ENCODE measurements around the gene CD7. TPM values are rescaled to one million over a fixed set of nuclear protein-coding genes. Genes with fewer than 3 reads are reported as not detected.

The CD7 gene
- total RNA-seq, 1 donor from 2014 or later, result 2.5 TPM

- ATAC-seq (no peak), DNase-seq (ENCODE audit: low spot score) (no peak)
- intact Hi-C loops (cut with DNase I), result loop anchor here (5.0 to 10.0 kb wide), 3 partner anchors 82 to 275 kb away; no protein-coding TSS in a partner anchor
Observed at GRCh38 chr17:82319619-82320062, 2.2 kb upstream of the CD7 start.

- intact Hi-C loops (cut with DNase I), result loop anchor here (10.0 kb wide), 1 partner anchor 274 kb away; no protein-coding TSS in a partner anchor
- ATAC-seq (no peak), DNase-seq (ENCODE audit: low spot score) (no peak)
Observed at GRCh38 chr17:82318772-82319606, 1.6 kb upstream of the CD7 start.

- no peak for DNase-seq (ENCODE audit: low spot score)
- intact Hi-C loops (cut with DNase I), result loop anchor here (10.0 kb wide), 1 partner anchor 273 kb away; no protein-coding TSS in a partner anchor
- no peak for ATAC-seq
Observed at GRCh38 chr17:82318169-82318498, 726 bp upstream of the CD7 start.

- intact Hi-C loops (cut with DNase I), result loop anchor here (10.0 kb wide), 1 partner anchor 272 kb away; no protein-coding TSS in a partner anchor
- DNase-seq (ENCODE audit: low spot score) (no peak), ATAC-seq (no peak)
Observed at GRCh38 chr17:82316651-82317393, 586 bp downstream of the CD7 start.

- ATAC-seq (peak; percentile 30), DNase-seq (ENCODE audit: low spot score) (no peak)
- intact Hi-C loops (cut with DNase I), result loop anchor here (10.0 kb wide), 1 partner anchor 271 kb away; no protein-coding TSS in a partner anchor
Observed at GRCh38 chr17:82315703-82316358, 1.6 kb downstream of the CD7 start.

GRCh38 chr17:82314727-82315605 lies 2.4 kb downstream of the CD7 start:
- DNase-seq (ENCODE audit: low spot score), result no peak
- ATAC-seq, result no peak

GRCh38 chr17:82314012-82314726 lies 3.2 kb downstream of the CD7 start:
- no peak for DNase-seq (ENCODE audit: low spot score)
- ATAC-seq, result no peak
- intact Hi-C loops (cut with DNase I), result loop anchor here (10.0 kb wide), 1 partner anchor 269 kb away; no protein-coding TSS in a partner anchor

More at GRCh38 chr17:82314727-82315605, 2.4 kb downstream of the CD7 start:
- intact Hi-C loops (cut with DNase I), result loop anchor here (10.0 kb wide), 1 partner anchor 270 kb away; no protein-coding TSS in a partner anchor

GRCh38 chr17:82313195-82314011 lies 4.0 kb downstream of the CD7 start:
- intact Hi-C loops (cut with DNase I), result loop anchor here (10.0 kb wide), 1 partner anchor 269 kb away; no protein-coding TSS in a partner anchor
- no peak for DNase-seq (ENCODE audit: low spot score)
- ATAC-seq, result no peak

GRCh38 chr17:82311971-82312370 lies 5.4 kb downstream of the CD7 start:
- intact Hi-C loops (cut with DNase I), result loop anchor here (10.0 kb wide), 1 partner anchor 267 kb away; no protein-coding TSS in a partner anchor
- ATAC-seq, result no peak
- no peak for DNase-seq (ENCODE audit: low spot score)

GRCh38 chr17:82310877-82311276 lies 6.5 kb downstream of the CD7 start:
- intact Hi-C loops (cut with DNase I), result loop anchor here (10.0 kb wide), 1 partner anchor 266 kb away; no protein-coding TSS in a partner anchor
- no peak for DNase-seq (ENCODE audit: low spot score)
- no peak for ATAC-seq

GRCh38 chr17:82309656-82310570 lies 7.5 kb downstream of the CD7 start:
- DNase-seq (ENCODE audit: low spot score), result no peak
- no peak for ATAC-seq
- intact Hi-C loops (cut with DNase I), result loop anchor here (10.0 kb wide), 1 partner anchor 265 kb away; no protein-coding TSS in a partner anchor

- intact Hi-C loops (cut with DNase I), result no loop called here
- DNase-seq (ENCODE audit: low spot score) (no peak), ATAC-seq (peak; percentile 25)
Observed at GRCh38 chr17:82305727-82306300, 11.6 kb downstream of the CD7 start.

GRCh38 chr17:82304826-82305726 lies 12.3 kb downstream of the CD7 start:
- intact Hi-C loops (cut with DNase I), result no loop called here
- no peak for DNase-seq (ENCODE audit: low spot score)
- no peak for ATAC-seq

All from sciatic nerve (tissue), 2 donors.